WTC11 (cell line): ENCODE data around the gene IFIT3. TPM values are rescaled to one million over a fixed set of nuclear protein-coding genes. Genes with fewer than 3 reads are reported as not detected.

Source experiments
- ATAC-seq: fragments of 200-7000 bp; cut with Tn5 transposase; 2 replicates; pipeline ENCODE4 v1.10.0; 2021; ENCODE audit warnings: mild to moderate bottlenecking, moderate library complexity
- CTCF ChIA-PET: fragments of 300-600 bp; sonication (Branson Sonifier 250); formaldehyde crosslinking; loops from one replicate; lab custom pipeline; 2021; ENCODE audit warnings: antibody characterized with exemption; lab: Charles Lee
- POLR2A ChIA-PET: fragments of 350-600 bp; sonication (Branson Sonifier 250); formaldehyde crosslinking; loops from one replicate; lab custom pipeline; 2021; ENCODE audit warnings: antibody characterized with exemption; lab: Charles Lee
- DNase-seq: peaks from one replicate; pipeline ENCODE4 v3.0.0; 2021; ENCODE audit warnings: low spot score
- H3K27ac Mint-ChIP-seq: 2 replicates; pipeline ENCODE4 v1.8.0; 2021; ENCODE audit warnings: mixed read lengths
- H3K27me3 Mint-ChIP-seq: 2 replicates; pipeline ENCODE4 v1.8.0; 2021; ENCODE audit warnings: low read depth, mild to moderate bottlenecking, moderate library complexity, mixed read lengths
- H3K36me3 Mint-ChIP-seq: 2 replicates; pipeline ENCODE4 v1.8.0; 2021; ENCODE audit warnings: mixed read lengths
- H3K4me1 Mint-ChIP-seq: 2 replicates; pipeline ENCODE4 v1.8.0; 2022; ENCODE audit warnings: mixed read lengths
- H3K4me3 Mint-ChIP-seq: 2 replicates; pipeline ENCODE4 v1.8.0; 2021; ENCODE audit warnings: mild to moderate bottlenecking, moderate library complexity, mixed read lengths
- H3K9me3 Mint-ChIP-seq: 2 replicates; pipeline ENCODE4 v1.8.0; 2021; ENCODE audit warnings: mixed read lengths
- ATF1 ChIP-seq: sonication (generic); formaldehyde crosslinking; IDR thresholded peaks from 2 replicates; pipeline ENCODE4 v1.8.1; 2023; ENCODE audit warnings: mild to moderate bottlenecking, moderate library complexity, missing genetic modification reagents
- CREM ChIP-seq: sonication (generic); formaldehyde crosslinking; IDR thresholded peaks from 2 replicates; pipeline ENCODE4 v1.8.1; 2022; ENCODE audit warnings: mild to moderate bottlenecking, missing genetic modification reagents, moderate library complexity
- ELF4 ChIP-seq: sonication (generic); formaldehyde crosslinking; IDR thresholded peaks from 2 replicates; pipeline ENCODE4 v1.8.1; 2022; ENCODE audit warnings: low read depth, mild to moderate bottlenecking, moderate library complexity, missing genetic modification reagents
- EMX1 ChIP-seq: fragments of 250-450 bp; sonication (Bioruptor Pico); IDR thresholded peaks from 2 replicates; pipeline ENCODE4 v1.8.0; 2021; ENCODE audit warnings: mild to moderate bottlenecking
- GRHL2 ChIP-seq: fragments of 250-450 bp; sonication (Bioruptor Pico); IDR thresholded peaks from 2 replicates; pipeline ENCODE4 v1.8.0; 2022; ENCODE audit warnings: mild to moderate bottlenecking, moderate library complexity; ENCODE audit not compliant: insufficient replicate concordance, severe bottlenecking
- JUN ChIP-seq: sonication (generic); formaldehyde crosslinking; IDR thresholded peaks from 2 replicates; pipeline ENCODE4 v1.8.0; 2023; ENCODE audit warnings: mild to moderate bottlenecking, missing genetic modification reagents
- NR3C1 ChIP-seq: sonication (generic); formaldehyde crosslinking; conservative IDR thresholded peaks from 2 replicates; pipeline ENCODE4 v1.8.1; 2023; ENCODE audit warnings: low read depth, mild to moderate bottlenecking, missing genetic modification reagents
- OVOL2 ChIP-seq: fragments of 250-450 bp; sonication (Bioruptor Pico); IDR thresholded peaks from 2 replicates; pipeline ENCODE4 v1.9.0; 2021; ENCODE audit warnings: mild to moderate bottlenecking, borderline replicate concordance
- RELA ChIP-seq: sonication (generic); formaldehyde crosslinking; IDR thresholded peaks from 2 replicates; pipeline ENCODE4 v1.8.1; 2022; ENCODE audit warnings: missing genetic modification reagents, mild to moderate bottlenecking, borderline replicate concordance
- RORB ChIP-seq: fragments of 250-450 bp; sonication (Bioruptor Pico); IDR thresholded peaks from 2 replicates; pipeline ENCODE4 v1.9.0; 2021; ENCODE audit warnings: mild to moderate bottlenecking
- SMAD3 ChIP-seq: sonication (generic); formaldehyde crosslinking; IDR thresholded peaks from 2 replicates; pipeline ENCODE4 v1.8.0; 2022; ENCODE audit warnings: missing genetic modification reagents, mild to moderate bottlenecking, borderline replicate concordance
- ZNF317 ChIP-seq: sonication (generic); formaldehyde crosslinking; IDR thresholded peaks from 2 replicates; pipeline ENCODE4 v1.8.1; 2023; ENCODE audit warnings: low read depth, mild to moderate bottlenecking, moderate library complexity, missing genetic modification reagents, borderline replicate concordance
- total RNA-seq: library from RNA; stranded (reverse); gene quantifications from 3 replicates; pipeline ENCODE4 v1.2.3, GENCODE V29; 2021
- TF ChIP-seq, protein P1 (sequence below): sonication (generic); formaldehyde crosslinking; IDR thresholded peaks from 2 replicates; pipeline ENCODE4 v1.8.1; 2022; ENCODE audit warnings: mild to moderate bottlenecking, missing genetic modification reagents, moderate library complexity, borderline replicate concordance
- TF ChIP-seq, protein P2 (sequence below): sonication (generic); formaldehyde crosslinking; IDR thresholded peaks from 2 replicates; pipeline ENCODE4 v1.8.0; 2022; ENCODE audit warnings: missing genetic modification reagents
- TF ChIP-seq, protein P3 (sequence below): fragments of 250-450 bp; sonication (Bioruptor Pico); IDR thresholded peaks from 2 replicates; pipeline ENCODE4 v1.9.0; 2021; ENCODE audit warnings: mild to moderate bottlenecking
- TF ChIP-seq, protein P4 (sequence below): sonication (generic); formaldehyde crosslinking; IDR thresholded peaks from 2 replicates; pipeline ENCODE4 v1.8.0; 2022; ENCODE audit warnings: mild to moderate bottlenecking, missing genetic modification reagents
- TF ChIP-seq, protein P5 (sequence below): sonication (generic); formaldehyde crosslinking; IDR thresholded peaks from 2 replicates; pipeline ENCODE4 v1.8.1; 2022; ENCODE audit warnings: mild to moderate bottlenecking, moderate library complexity, missing genetic modification reagents
- TF ChIP-seq, protein P6 (sequence below): sonication (generic); formaldehyde crosslinking; IDR thresholded peaks from 2 replicates; pipeline ENCODE4 v1.8.1; 2022; ENCODE audit warnings: low read depth, missing genetic modification reagents, borderline replicate concordance
- TF ChIP-seq, protein P7 (sequence below): sonication (generic); formaldehyde crosslinking; IDR thresholded peaks from 2 replicates; pipeline ENCODE4 v1.8.1; 2023; ENCODE audit warnings: mild to moderate bottlenecking, missing genetic modification reagents
- TF ChIP-seq, protein P8 (sequence below): sonication (generic); formaldehyde crosslinking; IDR thresholded peaks from 2 replicates; pipeline ENCODE4 v1.8.0; 2022; ENCODE audit warnings: mild to moderate bottlenecking, missing genetic modification reagents
- TF ChIP-seq, protein P9 (sequence below): sonication (generic); formaldehyde crosslinking; IDR thresholded peaks from 2 replicates; pipeline ENCODE4 v1.8.0; 2023; ENCODE audit warnings: missing genetic modification reagents, mild to moderate bottlenecking, borderline replicate concordance

IFIT3 gene
- total RNA-seq, 1 experiment from 2014 or later: 0.42 TPM

DNA sequence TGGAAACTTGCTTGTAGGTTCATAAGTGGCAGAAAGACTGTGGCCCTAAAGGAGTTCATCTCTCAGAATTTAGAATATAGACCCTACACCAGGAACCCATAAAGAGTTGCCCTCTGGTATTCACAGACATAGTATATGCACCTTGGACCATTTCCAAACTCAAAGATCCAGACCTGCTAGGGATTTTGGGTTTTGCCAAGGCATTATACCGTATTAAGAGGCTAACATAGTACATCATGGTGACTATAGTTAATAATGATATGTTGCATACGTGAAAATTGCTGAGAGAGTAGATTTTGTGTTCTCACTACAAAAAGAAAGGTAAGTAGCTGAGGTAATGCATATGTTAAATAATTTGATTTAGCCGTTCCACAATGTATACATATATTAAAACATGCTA lies 13.9 kb downstream of the IFIT3 start (continued):
- TF ChIP-seq, protein P1, sequence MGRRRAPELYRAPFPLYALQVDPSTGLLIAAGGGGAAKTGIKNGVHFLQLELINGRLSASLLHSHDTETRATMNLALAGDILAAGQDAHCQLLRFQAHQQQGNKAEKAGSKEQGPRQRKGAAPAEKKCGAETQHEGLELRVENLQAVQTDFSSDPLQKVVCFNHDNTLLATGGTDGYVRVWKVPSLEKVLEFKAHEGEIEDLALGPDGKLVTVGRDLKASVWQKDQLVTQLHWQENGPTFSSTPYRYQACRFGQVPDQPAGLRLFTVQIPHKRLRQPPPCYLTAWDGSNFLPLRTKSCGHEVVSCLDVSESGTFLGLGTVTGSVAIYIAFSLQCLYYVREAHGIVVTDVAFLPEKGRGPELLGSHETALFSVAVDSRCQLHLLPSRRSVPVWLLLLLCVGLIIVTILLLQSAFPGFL (CRISPR knock-in tag): no peak
- TF ChIP-seq EMX1 (no peak), CREM (no peak), RELA (CRISPR knock-in tag) (no peak), RORB (CRISPR knock-in tag) (no peak), OVOL2 (no peak), ATF1 (CRISPR knock-in tag) (no peak)
- TF ChIP-seq, all 79 proteins: peak for 0

DNA sequence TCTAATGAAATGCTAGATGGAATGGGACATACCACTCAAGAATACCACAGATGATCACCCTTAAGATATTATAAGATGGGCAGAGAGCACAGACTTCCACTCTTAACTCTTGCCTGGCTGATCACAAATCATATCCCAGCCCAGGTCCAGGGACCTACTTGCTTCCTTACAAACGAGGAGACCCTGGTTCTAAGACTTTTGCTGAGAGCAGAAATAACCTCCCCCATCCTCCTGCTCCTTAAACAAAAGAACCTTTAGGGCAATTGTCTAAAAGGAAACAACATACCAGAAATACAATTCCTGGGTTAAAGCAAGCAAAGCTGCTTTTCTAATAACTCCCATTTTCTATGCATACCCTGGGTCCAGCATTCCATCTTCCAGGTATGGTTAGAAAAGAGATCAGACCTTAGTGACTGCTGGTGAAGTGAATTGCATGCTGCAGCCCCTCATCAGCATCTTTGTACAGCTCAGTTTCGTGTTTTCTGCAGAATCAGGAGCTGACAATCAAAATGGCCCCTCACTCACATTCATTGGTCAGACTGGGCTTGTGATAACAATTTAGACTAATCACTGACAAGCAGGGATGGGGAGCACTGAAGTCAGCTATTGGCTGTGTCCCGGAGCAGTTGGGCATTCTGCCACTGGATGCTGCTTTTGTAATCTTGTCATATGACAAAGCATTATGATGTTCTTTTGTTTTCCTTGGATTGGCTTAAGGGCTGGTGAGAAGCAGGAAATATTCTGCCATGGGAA lies 14.6 kb downstream of the IFIT3 start:
- H3K36me3 Mint-ChIP-seq: peaks cover 5% of the 10 kb centered on the region; the same call in 1 of the 2 replicates
- no peaks in the 10 kb centered on the region for H3K27me3 Mint-ChIP-seq
- H3K27ac Mint-ChIP-seq: no peak overlapping the region
- peaks cover 11% of the 10 kb centered on the region for H3K9me3 Mint-ChIP-seq
- H3K4me3 Mint-ChIP-seq: no peak overlapping the region
- peaks cover 44% of the 10 kb centered on the region for H3K4me1 Mint-ChIP-seq
- POLR2A ChIA-PET: no interaction called here
- CTCF ChIA-PET: no interaction called here
- no peak for DNase-seq
- ATAC-seq: no peak
- TF ChIP-seq ELF4 (CRISPR knock-in tag): no peak
- TF ChIP-seq, protein P2, sequence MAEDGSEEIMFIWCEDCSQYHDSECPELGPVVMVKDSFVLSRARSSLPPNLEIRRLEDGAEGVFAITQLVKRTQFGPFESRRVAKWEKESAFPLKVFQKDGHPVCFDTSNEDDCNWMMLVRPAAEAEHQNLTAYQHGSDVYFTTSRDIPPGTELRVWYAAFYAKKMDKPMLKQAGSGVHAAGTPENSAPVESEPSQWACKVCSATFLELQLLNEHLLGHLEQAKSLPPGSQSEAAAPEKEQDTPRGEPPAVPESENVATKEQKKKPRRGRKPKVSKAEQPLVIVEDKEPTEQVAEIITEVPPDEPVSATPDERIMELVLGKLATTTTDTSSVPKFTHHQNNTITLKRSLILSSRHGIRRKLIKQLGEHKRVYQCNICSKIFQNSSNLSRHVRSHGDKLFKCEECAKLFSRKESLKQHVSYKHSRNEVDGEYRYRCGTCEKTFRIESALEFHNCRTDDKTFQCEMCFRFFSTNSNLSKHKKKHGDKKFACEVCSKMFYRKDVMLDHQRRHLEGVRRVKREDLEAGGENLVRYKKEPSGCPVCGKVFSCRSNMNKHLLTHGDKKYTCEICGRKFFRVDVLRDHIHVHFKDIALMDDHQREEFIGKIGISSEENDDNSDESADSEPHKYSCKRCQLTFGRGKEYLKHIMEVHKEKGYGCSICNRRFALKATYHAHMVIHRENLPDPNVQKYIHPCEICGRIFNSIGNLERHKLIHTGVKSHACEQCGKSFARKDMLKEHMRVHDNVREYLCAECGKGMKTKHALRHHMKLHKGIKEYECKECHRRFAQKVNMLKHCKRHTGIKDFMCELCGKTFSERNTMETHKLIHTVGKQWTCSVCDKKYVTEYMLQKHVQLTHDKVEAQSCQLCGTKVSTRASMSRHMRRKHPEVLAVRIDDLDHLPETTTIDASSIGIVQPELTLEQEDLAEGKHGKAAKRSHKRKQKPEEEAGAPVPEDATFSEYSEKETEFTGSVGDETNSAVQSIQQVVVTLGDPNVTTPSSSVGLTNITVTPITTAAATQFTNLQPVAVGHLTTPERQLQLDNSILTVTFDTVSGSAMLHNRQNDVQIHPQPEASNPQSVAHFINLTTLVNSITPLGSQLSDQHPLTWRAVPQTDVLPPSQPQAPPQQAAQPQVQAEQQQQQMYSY: no peak
- TF ChIP-seq, protein P3, sequence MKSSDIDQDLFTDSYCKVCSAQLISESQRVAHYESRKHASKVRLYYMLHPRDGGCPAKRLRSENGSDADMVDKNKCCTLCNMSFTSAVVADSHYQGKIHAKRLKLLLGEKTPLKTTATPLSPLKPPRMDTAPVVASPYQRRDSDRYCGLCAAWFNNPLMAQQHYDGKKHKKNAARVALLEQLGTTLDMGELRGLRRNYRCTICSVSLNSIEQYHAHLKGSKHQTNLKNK (CRISPR knock-in tag): no peak
- TF ChIP-seq, protein P4, sequence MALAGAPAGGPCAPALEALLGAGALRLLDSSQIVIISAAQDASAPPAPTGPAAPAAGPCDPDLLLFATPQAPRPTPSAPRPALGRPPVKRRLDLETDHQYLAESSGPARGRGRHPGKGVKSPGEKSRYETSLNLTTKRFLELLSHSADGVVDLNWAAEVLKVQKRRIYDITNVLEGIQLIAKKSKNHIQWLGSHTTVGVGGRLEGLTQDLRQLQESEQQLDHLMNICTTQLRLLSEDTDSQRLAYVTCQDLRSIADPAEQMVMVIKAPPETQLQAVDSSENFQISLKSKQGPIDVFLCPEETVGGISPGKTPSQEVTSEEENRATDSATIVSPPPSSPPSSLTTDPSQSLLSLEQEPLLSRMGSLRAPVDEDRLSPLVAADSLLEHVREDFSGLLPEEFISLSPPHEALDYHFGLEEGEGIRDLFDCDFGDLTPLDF (CRISPR knock-in tag): no peak
- TF ChIP-seq GRHL2: no peak
- TF ChIP-seq SMAD3 (CRISPR knock-in tag): no peak
- TF ChIP-seq ZNF317 (CRISPR knock-in tag): no peak
- TF ChIP-seq, protein P5, sequence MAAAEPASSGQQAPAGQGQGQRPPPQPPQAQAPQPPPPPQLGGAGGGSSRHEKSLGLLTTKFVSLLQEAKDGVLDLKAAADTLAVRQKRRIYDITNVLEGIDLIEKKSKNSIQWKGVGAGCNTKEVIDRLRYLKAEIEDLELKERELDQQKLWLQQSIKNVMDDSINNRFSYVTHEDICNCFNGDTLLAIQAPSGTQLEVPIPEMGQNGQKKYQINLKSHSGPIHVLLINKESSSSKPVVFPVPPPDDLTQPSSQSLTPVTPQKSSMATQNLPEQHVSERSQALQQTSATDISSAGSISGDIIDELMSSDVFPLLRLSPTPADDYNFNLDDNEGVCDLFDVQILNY (CRISPR knock-in tag): no peak
- TF ChIP-seq, protein P6, sequence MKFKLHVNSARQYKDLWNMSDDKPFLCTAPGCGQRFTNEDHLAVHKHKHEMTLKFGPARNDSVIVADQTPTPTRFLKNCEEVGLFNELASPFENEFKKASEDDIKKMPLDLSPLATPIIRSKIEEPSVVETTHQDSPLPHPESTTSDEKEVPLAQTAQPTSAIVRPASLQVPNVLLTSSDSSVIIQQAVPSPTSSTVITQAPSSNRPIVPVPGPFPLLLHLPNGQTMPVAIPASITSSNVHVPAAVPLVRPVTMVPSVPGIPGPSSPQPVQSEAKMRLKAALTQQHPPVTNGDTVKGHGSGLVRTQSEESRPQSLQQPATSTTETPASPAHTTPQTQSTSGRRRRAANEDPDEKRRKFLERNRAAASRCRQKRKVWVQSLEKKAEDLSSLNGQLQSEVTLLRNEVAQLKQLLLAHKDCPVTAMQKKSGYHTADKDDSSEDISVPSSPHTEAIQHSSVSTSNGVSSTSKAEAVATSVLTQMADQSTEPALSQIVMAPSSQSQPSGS (CRISPR knock-in tag): no peak
- TF ChIP-seq, protein P7, sequence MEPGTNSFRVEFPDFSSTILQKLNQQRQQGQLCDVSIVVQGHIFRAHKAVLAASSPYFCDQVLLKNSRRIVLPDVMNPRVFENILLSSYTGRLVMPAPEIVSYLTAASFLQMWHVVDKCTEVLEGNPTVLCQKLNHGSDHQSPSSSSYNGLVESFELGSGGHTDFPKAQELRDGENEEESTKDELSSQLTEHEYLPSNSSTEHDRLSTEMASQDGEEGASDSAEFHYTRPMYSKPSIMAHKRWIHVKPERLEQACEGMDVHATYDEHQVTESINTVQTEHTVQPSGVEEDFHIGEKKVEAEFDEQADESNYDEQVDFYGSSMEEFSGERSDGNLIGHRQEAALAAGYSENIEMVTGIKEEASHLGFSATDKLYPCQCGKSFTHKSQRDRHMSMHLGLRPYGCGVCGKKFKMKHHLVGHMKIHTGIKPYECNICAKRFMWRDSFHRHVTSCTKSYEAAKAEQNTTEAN (CRISPR knock-in tag): no peak
- no peak for TF ChIP-seq NR3C1 (CRISPR knock-in tag)
- TF ChIP-seq, protein P8, sequence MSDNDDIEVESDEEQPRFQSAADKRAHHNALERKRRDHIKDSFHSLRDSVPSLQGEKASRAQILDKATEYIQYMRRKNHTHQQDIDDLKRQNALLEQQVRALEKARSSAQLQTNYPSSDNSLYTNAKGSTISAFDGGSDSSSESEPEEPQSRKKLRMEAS (CRISPR knock-in tag): no peak
- TF ChIP-seq, protein P9, sequence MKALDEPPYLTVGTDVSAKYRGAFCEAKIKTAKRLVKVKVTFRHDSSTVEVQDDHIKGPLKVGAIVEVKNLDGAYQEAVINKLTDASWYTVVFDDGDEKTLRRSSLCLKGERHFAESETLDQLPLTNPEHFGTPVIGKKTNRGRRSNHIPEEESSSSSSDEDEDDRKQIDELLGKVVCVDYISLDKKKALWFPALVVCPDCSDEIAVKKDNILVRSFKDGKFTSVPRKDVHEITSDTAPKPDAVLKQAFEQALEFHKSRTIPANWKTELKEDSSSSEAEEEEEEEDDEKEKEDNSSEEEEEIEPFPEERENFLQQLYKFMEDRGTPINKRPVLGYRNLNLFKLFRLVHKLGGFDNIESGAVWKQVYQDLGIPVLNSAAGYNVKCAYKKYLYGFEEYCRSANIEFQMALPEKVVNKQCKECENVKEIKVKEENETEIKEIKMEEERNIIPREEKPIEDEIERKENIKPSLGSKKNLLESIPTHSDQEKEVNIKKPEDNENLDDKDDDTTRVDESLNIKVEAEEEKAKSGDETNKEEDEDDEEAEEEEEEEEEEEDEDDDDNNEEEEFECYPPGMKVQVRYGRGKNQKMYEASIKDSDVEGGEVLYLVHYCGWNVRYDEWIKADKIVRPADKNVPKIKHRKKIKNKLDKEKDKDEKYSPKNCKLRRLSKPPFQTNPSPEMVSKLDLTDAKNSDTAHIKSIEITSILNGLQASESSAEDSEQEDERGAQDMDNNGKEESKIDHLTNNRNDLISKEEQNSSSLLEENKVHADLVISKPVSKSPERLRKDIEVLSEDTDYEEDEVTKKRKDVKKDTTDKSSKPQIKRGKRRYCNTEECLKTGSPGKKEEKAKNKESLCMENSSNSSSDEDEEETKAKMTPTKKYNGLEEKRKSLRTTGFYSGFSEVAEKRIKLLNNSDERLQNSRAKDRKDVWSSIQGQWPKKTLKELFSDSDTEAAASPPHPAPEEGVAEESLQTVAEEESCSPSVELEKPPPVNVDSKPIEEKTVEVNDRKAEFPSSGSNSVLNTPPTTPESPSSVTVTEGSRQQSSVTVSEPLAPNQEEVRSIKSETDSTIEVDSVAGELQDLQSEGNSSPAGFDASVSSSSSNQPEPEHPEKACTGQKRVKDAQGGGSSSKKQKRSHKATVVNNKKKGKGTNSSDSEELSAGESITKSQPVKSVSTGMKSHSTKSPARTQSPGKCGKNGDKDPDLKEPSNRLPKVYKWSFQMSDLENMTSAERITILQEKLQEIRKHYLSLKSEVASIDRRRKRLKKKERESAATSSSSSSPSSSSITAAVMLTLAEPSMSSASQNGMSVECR (CRISPR knock-in tag): no peak
- no peak for TF ChIP-seq JUN (CRISPR knock-in tag)
